ENCODE results near the gene KIAA1328.

GRCh38 chr18:36917907-36918306 is 89.0 kb downstream of the KIAA1328 start:
- TF ChIP-seq CTCF (IDR thresholded peaks at IDR 0.05 in 4 of 5, conservative IDR thresholded peaks at IDR 0.05 in 1 of 5) (no peak), POLR2A (IDR thresholded peaks at IDR 0.05) (no peak)
